B cell (primary cell): ENCODE data around the gene BLID. TPM values are rescaled to one million over a fixed set of nuclear protein-coding genes. Genes with fewer than 3 reads are reported as not detected.

Experiments used
- ATAC-seq: fragments of 200-7000 bp; cut with Tn5 transposase; one replicate; pipeline ENCODE4 v1.10.0; 2021; ENCODE audit warnings: low read depth, mild to moderate bottlenecking, moderate number of reproducible peaks, moderate library complexity
- CTCF ChIA-PET: fragments of 350-600 bp; sonication (Branson Sonifier 250); formaldehyde crosslinking; loops from one replicate; lab custom pipeline; 2021; ENCODE audit warnings: antibody characterized with exemption, inconsistent platforms; lab: Charles Lee
- POLR2A ChIA-PET: fragments of 350-600 bp; sonication (Branson Sonifier 250); formaldehyde crosslinking; loops from one replicate; lab custom pipeline; 2021; ENCODE audit warnings: antibody characterized with exemption; lab: Charles Lee
- DNase-seq: peaks from one replicate; pipeline ENCODE4 v3.0.0; 2013
- H2AFZ ChIP-seq: 2 replicates; pipeline ENCODE4 v1.6.1; 2012; ENCODE audit warnings: mild to moderate bottlenecking, low read depth, low read length; ENCODE audit not compliant: insufficient read depth, poor library complexity, severe bottlenecking
- H3K27ac ChIP-seq, 2 donors: 1 replicate in 1 of 2; 2 replicates in 1 of 2; pipeline ENCODE4 v1.5.1; 2012 to 2013; ENCODE audit warnings: low read length in 2 of 2, mild to moderate bottlenecking in 2 of 2, moderate library complexity in 1 of 2
- H3K27me3 ChIP-seq, 4 experiments: fragments of 200-600 bp in 1 of 4; sonication (generic) in 1 of 4; replicated peaks in 1 of 4; 1 replicate in 2 of 4; 2 replicates in 2 of 4; pipeline versions ENCODE4 v1.6.1 to v1.7.0; 2013 to 2016; ENCODE audit warnings: low read length in 3 of 4, mild to moderate bottlenecking in 2 of 4, mixed read lengths in 1 of 4, moderate library complexity in 1 of 4; ENCODE audit not compliant: insufficient read depth in 4 of 4, control insufficient read depth in 3 of 4; ENCODE audit errors: control extremely low read depth in 1 of 4
- H3K36me3 ChIP-seq, 2 experiments: replicated peaks in 1 of 2; 1 replicate in 1 of 2; 2 replicates in 1 of 2; pipeline versions ENCODE4 v1.6.1 to v1.7.1; 2013; ENCODE audit warnings: low read length in 1 of 2; ENCODE audit not compliant: insufficient read depth in 2 of 2, control insufficient read depth in 1 of 2; ENCODE audit errors: control extremely low read depth in 1 of 2, extremely low read depth in 1 of 2
- H3K4me1 ChIP-seq, 2 donors: fragments of 200-600 bp in 1 of 2; sonication (generic) in 1 of 2; 1 replicate in 1 of 2; 2 replicates in 1 of 2; pipeline versions ENCODE4 v1.5.1 to v1.6.1; 2013 to 2017; ENCODE audit warnings: low read length in 2 of 2; ENCODE audit not compliant: control insufficient read depth in 2 of 2, insufficient read depth in 2 of 2
- H3K4me2 ChIP-seq: replicated peaks from 2 replicates; pipeline ENCODE3; 2012; ENCODE audit warnings: mild to moderate bottlenecking, low read depth, low read length; ENCODE audit not compliant: poor library complexity, severe bottlenecking
- H3K4me3 ChIP-seq, 5 experiments: fragments of 200-600 bp in 1 of 5; sonication (generic) in 1 of 5; 1 replicate in 3 of 5; 2 replicates in 2 of 5; pipeline versions ENCODE4 v1.5.1 to v1.7.0; 2011 to 2016; ENCODE audit warnings: low read length in 4 of 5, mild to moderate bottlenecking in 4 of 5, low read depth in 2 of 5, control low read depth in 1 of 5, moderate library complexity in 1 of 5; ENCODE audit not compliant: insufficient read depth in 1 of 5; ENCODE audit errors: control extremely low read depth in 1 of 5, extremely low read depth in 1 of 5
- H3K79me2 ChIP-seq: fragments of 200-600 bp; sonication (generic); one replicate; pipeline ENCODE4 v1.6.0; 2016; ENCODE audit warnings: low read length; ENCODE audit not compliant: control insufficient read depth, insufficient read depth
- H3K9ac ChIP-seq: fragments of 200-600 bp; sonication (generic); 2 replicates; pipeline ENCODE4 v1.6.1; 2017; ENCODE audit warnings: mild to moderate bottlenecking, low read length, moderate library complexity
- H3K9me3 ChIP-seq, 3 donors: one replicate each; pipeline versions ENCODE4 v1.6.1 to v1.7.1; 2013; ENCODE audit warnings: low read length in 2 of 3; ENCODE audit not compliant: control insufficient read depth in 2 of 3, insufficient read depth in 1 of 3; ENCODE audit errors: control extremely low read depth in 1 of 3
- H4K20me1 ChIP-seq: 2 replicates; pipeline ENCODE4 v1.6.0; 2012; ENCODE audit warnings: mild to moderate bottlenecking, low read length; ENCODE audit not compliant: insufficient read depth, control insufficient read depth, poor library complexity, severe bottlenecking
- H3K27ac Mint-ChIP-seq: one replicate; pipeline ENCODE4 v1.8.0; 2021; ENCODE audit warnings: mixed read lengths
- H3K27me3 Mint-ChIP-seq: one replicate; pipeline ENCODE4 v1.8.0; 2021; ENCODE audit warnings: mixed read lengths
- H3K4me1 Mint-ChIP-seq: one replicate; pipeline ENCODE4 v1.8.0; 2021; ENCODE audit warnings: mixed read lengths
- H3K4me3 Mint-ChIP-seq: one replicate; pipeline ENCODE4 v1.8.0; 2021; ENCODE audit warnings: mixed read lengths
- H3K9me3 Mint-ChIP-seq: one replicate; pipeline ENCODE4 v1.8.0; 2022; ENCODE audit warnings: mixed read lengths; ENCODE audit not compliant: insufficient read depth
- EZH2 ChIP-seq: IDR thresholded peaks from 2 replicates; pipeline ENCODE4 v1.6.1; 2012; ENCODE audit warnings: borderline replicate concordance, low read depth, mild to moderate bottlenecking, moderate library complexity, low read length; ENCODE audit not compliant: insufficient read depth, poor library complexity, severe bottlenecking
- WGBS: methylation state at CpG from one replicate; pipeline ENCODE4 v1.1.5; 2013; ENCODE audit warnings: missing lambda C conversion rate; ENCODE audit not compliant: insufficient coverage; 5-methylcytosine and 5-hydroxymethylcytosine counted together
- intact Hi-C: fragments of 100-400 bp; cut with micrococcal nuclease; formaldehyde crosslinking; loops from one replicate; pipeline ENCODE4 v1.10.0; 2022
- polyA plus RNA-seq: library from polyadenylated mRNA; depleted of rRNA; stranded (reverse); fragments of >200 nt; gene quantifications from 2 replicates; pipeline ENCODE4 v1.2.3, GENCODE V29; 2012
- total RNA-seq, 2 donors: library from RNA; stranded (reverse); fragments of 120-200 nt in 1 of 2; gene quantifications; 1 replicate in 1 of 2; 2 replicates in 1 of 2; pipeline versions ENCODE4 v1.2.3 to v1.2.4, GENCODE V29; 2013 to 2022
- TF ChIP-seq, protein P1 (sequence below): fragments of 200-600 bp; IDR thresholded peaks from one replicate; pipeline ENCODE4 v1.8.0; 2022; ENCODE audit warnings: antibody characterized with exemption, mild to moderate bottlenecking

Gene BLID
- total and polyA plus RNA-seq, 2 donors (not counting 1 experiment from before 2014, with no cell fraction given) = not detected

DNA sequence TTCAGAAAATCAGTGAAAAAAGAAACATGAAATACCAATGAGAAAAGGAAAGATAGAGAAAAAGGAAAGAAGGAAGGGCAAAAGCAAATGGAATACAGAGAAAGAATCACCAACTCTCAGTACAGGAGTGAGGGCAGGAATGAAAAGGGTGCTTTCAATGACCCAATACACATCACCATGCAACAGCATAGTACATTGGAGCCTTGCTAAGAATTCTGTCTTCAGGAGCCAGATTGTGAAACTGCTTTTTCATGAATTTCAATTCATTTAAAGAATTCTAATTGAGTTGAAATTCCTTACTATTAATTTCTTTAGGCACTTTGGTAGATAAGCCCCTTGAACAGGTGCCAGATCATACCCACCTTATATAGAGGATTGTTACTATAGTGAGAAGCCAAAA lies 34.9 kb downstream of the BLID start:
- Histone ChIP-seq H3K36me3 (no peaks in the 10 kb centered on the region), H3K9me3 (no peaks in the 10 kb centered on the region), H3K27ac (no peak overlapping the region), H3K79me2 (no peaks in the 10 kb centered on the region), H4K20me1 (no peaks in the 10 kb centered on the region), H3K4me2 (no peak overlapping the region), H3K27me3 (no peaks in the 10 kb centered on the region), H3K9ac (no peak overlapping the region), H2AFZ (no peak overlapping the region), H3K4me3 (no peak overlapping the region), H3K4me1 (no peaks in the 10 kb centered on the region)
- Mint-ChIP-seq H3K27ac (no peak overlapping the region), H3K9me3 (no peaks in the 10 kb centered on the region), H3K4me3 (no peak overlapping the region), H3K4me1 (no peaks in the 10 kb centered on the region), H3K27me3 (peaks cover 8% of the 10 kb centered on the region)
- intact Hi-C loops = no loop called here
- TF ChIP-seq, protein P1, sequence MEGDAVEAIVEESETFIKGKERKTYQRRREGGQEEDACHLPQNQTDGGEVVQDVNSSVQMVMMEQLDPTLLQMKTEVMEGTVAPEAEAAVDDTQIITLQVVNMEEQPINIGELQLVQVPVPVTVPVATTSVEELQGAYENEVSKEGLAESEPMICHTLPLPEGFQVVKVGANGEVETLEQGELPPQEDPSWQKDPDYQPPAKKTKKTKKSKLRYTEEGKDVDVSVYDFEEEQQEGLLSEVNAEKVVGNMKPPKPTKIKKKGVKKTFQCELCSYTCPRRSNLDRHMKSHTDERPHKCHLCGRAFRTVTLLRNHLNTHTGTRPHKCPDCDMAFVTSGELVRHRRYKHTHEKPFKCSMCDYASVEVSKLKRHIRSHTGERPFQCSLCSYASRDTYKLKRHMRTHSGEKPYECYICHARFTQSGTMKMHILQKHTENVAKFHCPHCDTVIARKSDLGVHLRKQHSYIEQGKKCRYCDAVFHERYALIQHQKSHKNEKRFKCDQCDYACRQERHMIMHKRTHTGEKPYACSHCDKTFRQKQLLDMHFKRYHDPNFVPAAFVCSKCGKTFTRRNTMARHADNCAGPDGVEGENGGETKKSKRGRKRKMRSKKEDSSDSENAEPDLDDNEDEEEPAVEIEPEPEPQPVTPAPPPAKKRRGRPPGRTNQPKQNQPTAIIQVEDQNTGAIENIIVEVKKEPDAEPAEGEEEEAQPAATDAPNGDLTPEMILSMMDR = no peak
- no peak for TF ChIP-seq EZH2
- ChIA-PET CTCF (no interaction called here), POLR2A (no interaction called here)
- no peak for DNase-seq
- no peak for ATAC-seq

DNA sequence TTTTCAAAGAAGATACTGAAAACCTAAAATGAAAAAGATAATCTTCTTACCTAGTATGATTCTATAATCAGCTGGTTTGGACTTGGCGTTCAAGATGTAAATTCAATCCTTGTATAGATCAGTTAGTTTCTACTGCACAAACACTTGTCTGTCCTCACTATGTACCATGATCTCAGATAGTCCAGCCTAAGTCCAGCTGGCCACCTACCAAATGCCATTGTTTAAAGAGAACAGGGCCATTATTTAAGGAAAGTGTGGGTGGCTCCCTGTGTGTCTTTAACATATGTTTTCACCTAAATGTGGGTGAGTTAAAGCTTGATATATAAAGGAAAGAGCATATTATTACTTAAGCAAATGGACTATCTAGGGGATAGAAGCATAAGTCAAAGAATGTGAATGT lies 38.6 kb downstream of the BLID start:
- H3K9me3 ChIP-seq = no peaks in the 10 kb centered on the region
- WGBS = no CpG with 5 or more reads among the region's 1 CpG
- no peak overlapping the region for H3K4me3 ChIP-seq
- ATAC-seq (no peak), DNase-seq (no peak)
- H3K36me3 ChIP-seq = no peaks in the 10 kb centered on the region
- H3K27me3 ChIP-seq = peaks cover 0 to 3% (median 0%) of the 10 kb centered on the region in 4 experiments
- POLR2A ChIA-PET = no interaction called here
- no peaks in the 10 kb centered on the region for H3K79me2 ChIP-seq
- intact Hi-C loops = no loop called here
- Mint-ChIP-seq H3K27me3 (peaks cover 7% of the 10 kb centered on the region), H3K9me3 (no peaks in the 10 kb centered on the region), H3K4me3 (no peak overlapping the region), H3K27ac (no peak overlapping the region), H3K4me1 (no peaks in the 10 kb centered on the region)
- no peak overlapping the region for H3K27ac ChIP-seq
- no peak overlapping the region for H2AFZ ChIP-seq
- CTCF ChIA-PET = no interaction called here
- no peaks in the 10 kb centered on the region for H4K20me1 ChIP-seq
- H3K4me1 ChIP-seq = no peaks in the 10 kb centered on the region
- TF ChIP-seq EZH2 = no peak
- TF ChIP-seq, protein P1 = no peak
- H3K9ac ChIP-seq = no peak overlapping the region
- H3K4me2 ChIP-seq = no peak overlapping the region
